HepG2 (cell line): Measurements from ENCODE around the gene GPR137. TPM values are rescaled to one million over a fixed set of nuclear protein-coding genes. Genes with fewer than 3 reads are reported as not detected.

Experiments used
- ATF2 ChIP-seq: sonication (generic); formaldehyde crosslinking; IDR thresholded peaks from 2 replicates; pipeline ENCODE4 v1.4.0; 2020; ENCODE audit warnings: missing genetic modification reagents
- CC2D1A ChIP-seq: sonication (generic); formaldehyde crosslinking; IDR thresholded peaks from 2 replicates; pipeline ENCODE4 v1.8.1; 2023; ENCODE audit warnings: mild to moderate bottlenecking, missing genetic modification reagents
- GABPB1 ChIP-seq: IDR thresholded peaks from 2 replicates; pipeline ENCODE4 v1.6.1; 2016; ENCODE audit warnings: mild to moderate bottlenecking, missing genetic modification reagents, moderate library complexity, missing compliant biosample characterization
- HNRNPLL ChIP-seq: fragments of 200-400 bp; formaldehyde crosslinking; IDR thresholded peaks from 2 replicates; pipeline ENCODE4 v1.6.1; 2017; ENCODE audit warnings: mild to moderate bottlenecking, low read depth, low read length; ENCODE audit not compliant: poor library complexity, severe bottlenecking
- MAFG ChIP-seq: sonication (generic); formaldehyde crosslinking; IDR thresholded peaks from 2 replicates; pipeline ENCODE4 v1.5.1; 2020; ENCODE audit warnings: mild to moderate bottlenecking, missing genetic modification reagents
- MBD4 ChIP-seq: IDR thresholded peaks from 2 replicates; pipeline ENCODE4 v1.6.1; 2012; ENCODE audit warnings: low read length, inconsistent platforms, borderline replicate concordance
- NKX3-1 ChIP-seq: sonication (generic); formaldehyde crosslinking; IDR thresholded peaks from 2 replicates; pipeline ENCODE4 v1.5.0; 2020; ENCODE audit warnings: missing genetic modification reagents
- PAF1 ChIP-seq: IDR thresholded peaks from 2 replicates; pipeline ENCODE4 v1.6.1; 2016; ENCODE audit warnings: missing genetic modification reagents, missing compliant biosample characterization
- PREB ChIP-seq: sonication (generic); formaldehyde crosslinking; IDR thresholded peaks from 2 replicates; pipeline ENCODE4 v1.4.0; 2020; ENCODE audit warnings: missing genetic modification reagents
- SMYD3 ChIP-seq: sonication (generic); formaldehyde crosslinking; IDR thresholded peaks from 2 replicates; pipeline ENCODE4 v1.8.1; 2023; ENCODE audit warnings: mild to moderate bottlenecking, missing genetic modification reagents
- SOX6 ChIP-seq, 2 experiments: fragments of 450-650 bp in 1 of 2; sonication (generic) in 1 of 2; formaldehyde crosslinking in 1 of 2; IDR thresholded peaks; 2 replicates each; pipeline versions ENCODE4 v1.4.0 to v1.6.1; 2017 to 2020; ENCODE audit warnings: antibody characterized with exemption in 1 of 2, mild to moderate bottlenecking in 1 of 2, missing genetic modification reagents in 1 of 2
- YEATS4 ChIP-seq: sonication (generic); formaldehyde crosslinking; IDR thresholded peaks from 2 replicates; pipeline ENCODE4 v1.4.0; 2020; ENCODE audit warnings: missing genetic modification reagents, borderline replicate concordance
- ZFP37 ChIP-seq: sonication (generic); formaldehyde crosslinking; IDR thresholded peaks from 2 replicates; pipeline ENCODE4 v1.4.0; 2020; ENCODE audit warnings: missing genetic modification reagents, borderline replicate concordance
- ZNF335 ChIP-seq: sonication (generic); formaldehyde crosslinking; IDR thresholded peaks from 2 replicates; pipeline ENCODE4 v1.4.0; 2020; ENCODE audit warnings: missing genetic modification reagents
- ZNF607 ChIP-seq: sonication (generic); formaldehyde crosslinking; IDR thresholded peaks from 2 replicates; pipeline ENCODE4 v1.5.1; 2020; ENCODE audit warnings: missing genetic modification reagents, mild to moderate bottlenecking, borderline replicate concordance
- ZNF616 ChIP-seq: sonication (generic); formaldehyde crosslinking; IDR thresholded peaks from 2 replicates; pipeline ENCODE4 v1.5.0; 2020; ENCODE audit warnings: low read depth, mild to moderate bottlenecking, missing genetic modification reagents
- ZNF749 ChIP-seq: sonication (generic); formaldehyde crosslinking; IDR thresholded peaks from 2 replicates; pipeline ENCODE4 v1.8.0; 2022; ENCODE audit warnings: mild to moderate bottlenecking, missing genetic modification reagents, moderate library complexity, borderline replicate concordance
- ZSCAN12 ChIP-seq: sonication (generic); formaldehyde crosslinking; IDR thresholded peaks from 2 replicates; pipeline ENCODE4 v1.9.0; 2021; ENCODE audit warnings: mild to moderate bottlenecking, missing genetic modification reagents
- polyA plus RNA-seq, 8 experiments: library from polyadenylated mRNA; depleted of rRNA in 3 of 8; stranded (reverse) in 7 of 8; unstranded in 1 of 8; fragments of >200 nt; fragmentation: Illumina TruSeq in 4 of 8; extraction: Trizol in 4 of 8; gene quantifications; 2 replicates each; pipeline versions ENCODE4 v1.2.1 to v1.2.3, GENCODE V29; 2011 to 2016; ENCODE audit warnings: low read depth in 4 of 8, missing spikeins in 1 of 8, mixed read lengths in 1 of 8; ENCODE audit not compliant: insufficient read depth in 1 of 8
- total RNA-seq, 5 experiments: library from RNA; depleted of rRNA; stranded (reverse); fragments of >200 nt; fragmentation: Illumina TruSeq; extraction: Trizol; gene quantifications; 2 replicates each; pipeline ENCODE4 v1.2.3, GENCODE V29; 2016; ENCODE audit warnings: low read depth in 1 of 5

GPR137 gene
- total and polyA plus RNA-seq, 2 of the 13 experiments (the other 11 are each of a cell fraction or from before 2014, with no cell fraction given) = 8.5 to 13.2 TPM

DNA sequence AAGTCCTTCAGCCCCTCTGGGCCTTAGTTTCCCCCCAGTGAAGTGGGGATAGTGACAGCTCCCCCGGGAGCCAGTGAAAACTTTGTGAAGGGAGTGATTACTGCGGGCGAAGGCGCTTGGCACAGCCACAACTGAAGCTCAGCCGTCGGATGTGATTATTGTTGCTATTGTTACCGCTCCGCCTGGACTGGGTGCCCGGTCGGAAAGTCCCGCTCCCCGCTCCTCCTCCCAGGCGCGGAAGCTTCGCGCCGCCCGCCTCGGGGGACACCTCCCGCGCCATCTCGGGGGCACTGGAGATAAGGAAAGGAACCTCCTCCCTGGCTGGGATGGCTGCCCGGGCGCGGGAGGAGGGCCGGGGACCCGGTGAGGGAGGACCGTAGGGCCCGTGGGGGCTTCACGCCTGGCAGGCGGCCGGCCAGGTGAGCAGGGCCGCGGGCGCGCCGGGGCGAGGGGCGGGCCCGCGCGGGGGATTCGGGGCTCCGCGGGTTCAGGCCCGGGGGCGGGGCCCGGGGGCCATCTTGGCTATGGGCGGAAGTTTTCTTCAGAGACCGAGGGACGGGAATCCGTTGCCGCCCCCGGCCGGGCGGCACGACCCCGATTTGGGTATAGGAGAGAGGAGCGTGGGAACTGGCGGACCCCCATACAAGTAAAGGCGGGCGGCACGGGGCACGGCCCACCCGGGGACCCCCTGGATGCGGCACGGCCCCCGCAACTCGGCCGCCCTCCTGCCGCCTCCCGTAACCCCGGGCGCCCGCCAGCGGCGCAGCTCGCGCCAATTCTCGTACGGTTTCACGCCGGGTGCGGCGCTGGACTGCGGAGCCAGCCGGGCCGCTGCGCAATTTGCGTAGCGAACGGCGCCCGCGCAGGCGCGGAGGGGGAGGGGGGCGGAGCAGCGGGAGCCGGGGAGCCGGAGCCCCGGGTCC, at the start of gene GPR137 (continued):
- TF ChIP-seq SOX6 (IDR thresholded peaks at IDR 0.05) (no peak), SOX6 (CRISPR knock-in tag; IDR thresholded peaks at IDR 0.05) (no peak; the same call in 1 of the 2 replicates), ZSCAN12 (CRISPR knock-in tag) (no peak), ZFP37 (no peak), HNRNPLL (peak; percentile 100), YEATS4 (CRISPR knock-in tag) (peak; percentile 44), CC2D1A (no peak), SMYD3 (no peak), ATF2 (CRISPR knock-in tag) (no peak), PAF1 (no peak), MAFG (no peak), NKX3-1 (CRISPR knock-in tag) (no peak), ZNF749 (CRISPR knock-in tag) (no peak), ZNF335 (CRISPR knock-in tag) (no peak), GABPB1 (CRISPR knock-in tag) (peak; percentile 78), ZNF616 (CRISPR knock-in tag) (no peak), ZNF607 (CRISPR knock-in tag) (no peak), MBD4 (no peak), PREB (no peak)
